Astrocyte (in vitro differentiated cells and primary cell): ENCODE results near the gene LCOR. TPM values are rescaled to one million over a fixed set of nuclear protein-coding genes. Genes with fewer than 3 reads are reported as not detected.

Source experiments
- DNase-seq: peaks from one replicate; pipeline ENCODE4 v3.0.0-alpha.2; 2010; ENCODE audit warnings: low read depth
- FAIRE-seq: peaks from 2 replicates; lab custom pipeline; 2011; peaks lifted over from hg19 to GRCh38; lab: Jason Lieb, UNC
- H2AFZ ChIP-seq: 2 replicates; pipeline ENCODE4 v1.6.0; 2012; ENCODE audit warnings: low read depth, low read length, inconsistent platforms
- H3K27ac ChIP-seq: 2 replicates; pipeline ENCODE4 v1.5.1; 2011; ENCODE audit warnings: low read depth, low read length, inconsistent platforms
- H3K27me3 ChIP-seq: 2 replicates; pipeline ENCODE4 v1.6.0; 2011; ENCODE audit warnings: low read length, inconsistent platforms; ENCODE audit not compliant: insufficient read depth
- H3K36me3 ChIP-seq: 2 replicates; pipeline ENCODE4 v1.5.1; 2011; ENCODE audit warnings: low read length, inconsistent platforms; ENCODE audit not compliant: insufficient read depth
- H3K4me1 ChIP-seq: 2 replicates; pipeline ENCODE4 v1.5.1; 2011; ENCODE audit warnings: low read length, inconsistent platforms; ENCODE audit not compliant: insufficient read depth
- H3K4me2 ChIP-seq: 2 replicates; pipeline ENCODE4 v1.6.0; 2012; ENCODE audit warnings: low read length, inconsistent platforms
- H3K4me3 ChIP-seq: 2 replicates; pipeline ENCODE4 v1.5.1; 2011; ENCODE audit warnings: low read depth, mild to moderate bottlenecking, low read length, inconsistent platforms; ENCODE audit not compliant: insufficient read depth
- H3K79me2 ChIP-seq: 2 replicates; pipeline ENCODE4 v1.6.0; 2012; ENCODE audit warnings: mild to moderate bottlenecking, low read length, inconsistent platforms; ENCODE audit not compliant: insufficient read depth
- H3K9ac ChIP-seq: 2 replicates; pipeline ENCODE4 v1.6.0; 2012; ENCODE audit warnings: mild to moderate bottlenecking, low read length, inconsistent platforms
- H3K9me3 ChIP-seq: 2 replicates; pipeline ENCODE4 v1.5.1; 2012; ENCODE audit warnings: low read depth, mild to moderate bottlenecking, low read length, inconsistent platforms; ENCODE audit not compliant: insufficient read depth
- H4K20me1 ChIP-seq: 2 replicates; pipeline ENCODE4 v1.6.0; 2012; ENCODE audit warnings: low read length, inconsistent platforms; ENCODE audit not compliant: insufficient read depth
- H3K27ac Mint-ChIP-seq: one replicate; pipeline ENCODE4 v1.8.0; 2021; ENCODE audit warnings: mild to moderate bottlenecking, mixed read lengths; ENCODE audit not compliant: unreplicated experiment
- H3K27me3 Mint-ChIP-seq: one replicate; pipeline ENCODE4 v1.8.0; 2021; ENCODE audit warnings: low read depth, mixed read lengths; ENCODE audit not compliant: unreplicated experiment
- H3K36me3 Mint-ChIP-seq: one replicate; pipeline ENCODE4 v1.8.0; 2021; ENCODE audit warnings: low read depth, mixed read lengths; ENCODE audit not compliant: unreplicated experiment
- H3K4me1 Mint-ChIP-seq: one replicate; pipeline ENCODE4 v1.8.0; 2021; ENCODE audit warnings: low read depth, mixed read lengths; ENCODE audit not compliant: unreplicated experiment
- H3K4me3 Mint-ChIP-seq: one replicate; pipeline ENCODE4 v1.8.0; 2021; ENCODE audit warnings: mild to moderate bottlenecking, moderate library complexity, mixed read lengths; ENCODE audit not compliant: unreplicated experiment
- H3K9me3 Mint-ChIP-seq: one replicate; pipeline ENCODE4 v1.8.0; 2021; ENCODE audit warnings: mild to moderate bottlenecking, mixed read lengths; ENCODE audit not compliant: unreplicated experiment
- CTCF ChIP-seq: IDR thresholded peaks from 2 replicates; pipeline ENCODE4 v1.5.1; 2011; ENCODE audit warnings: low read depth, mild to moderate bottlenecking, inconsistent platforms, low read length, moderate library complexity; ENCODE audit not compliant: insufficient read depth
- EZH2 ChIP-seq: IDR thresholded peaks from 2 replicates; pipeline ENCODE4 v1.6.1; 2012; ENCODE audit warnings: mild to moderate bottlenecking, low read length, inconsistent platforms; ENCODE audit not compliant: insufficient read depth
- total RNA-seq: library from RNA; stranded (reverse); gene quantifications from 2 replicates; pipeline ENCODE4 v1.2.1, GENCODE V29; 2021

The LCOR gene
- total RNA-seq, 1 donor from 2014 or later = 72.0 TPM

- no peaks in the 10 kb centered on the region for H4K20me1 ChIP-seq
- no peak overlapping the region for H2AFZ ChIP-seq
- no peaks in the 10 kb centered on the region for H3K36me3 ChIP-seq
- Mint-ChIP-seq H3K4me1 (peaks cover 4% of the 10 kb centered on the region), H3K4me3 (no peak overlapping the region), H3K9me3 (no peaks in the 10 kb centered on the region), H3K27ac (no peak overlapping the region), H3K36me3 (no peaks in the 10 kb centered on the region), H3K27me3 (no peaks in the 10 kb centered on the region)
- no peak overlapping the region for H3K4me2 ChIP-seq
- no peaks in the 10 kb centered on the region for H3K27me3 ChIP-seq
- DNase-seq = no peak
- no peaks in the 10 kb centered on the region for H3K79me2 ChIP-seq
- TF ChIP-seq CTCF = no peak
- TF ChIP-seq EZH2 = no peak
- no peaks in the 10 kb centered on the region for H3K4me1 ChIP-seq
- no peak overlapping the region for H3K27ac ChIP-seq
- H3K9ac ChIP-seq = no peak overlapping the region
- H3K4me3 ChIP-seq = no peak overlapping the region
- no peaks in the 10 kb centered on the region for H3K9me3 ChIP-seq
- FAIRE-seq = no peak
These were observed 11.3 kb upstream of the LCOR start for GRCh38 chr10:96820765-96821164.

GRCh38 chr10:96826438-96826837 is 5.7 kb upstream of the LCOR start:
- Histone ChIP-seq H3K79me2 (no peaks in the 10 kb centered on the region), H3K9ac (no peak overlapping the region)
- peaks cover 4% of the 10 kb centered on the region for H3K4me1 Mint-ChIP-seq

More at GRCh38 chr10:96826438-96826837, 5.7 kb upstream of the LCOR start:
- FAIRE-seq (no peak), DNase-seq (no peak)
- H3K4me3 Mint-ChIP-seq = no peak overlapping the region
- Histone ChIP-seq H3K4me3 (no peak overlapping the region), H3K9me3 (no peaks in the 10 kb centered on the region), H4K20me1 (no peaks in the 10 kb centered on the region), H3K4me1 (no peaks in the 10 kb centered on the region), H3K4me2 (no peak overlapping the region), H3K27me3 (peaks cover 3% of the 10 kb centered on the region), H3K27ac (no peak overlapping the region), H3K36me3 (no peaks in the 10 kb centered on the region), H2AFZ (no peak overlapping the region)
- no peaks in the 10 kb centered on the region for H3K36me3 Mint-ChIP-seq
- H3K27ac Mint-ChIP-seq = no peak overlapping the region
- H3K27me3 Mint-ChIP-seq = peaks cover 10% of the 10 kb centered on the region
- no peaks in the 10 kb centered on the region for H3K9me3 Mint-ChIP-seq
- TF ChIP-seq CTCF (no peak), EZH2 (no peak)
